Esophagus squamous epithelium (tissue), 5 donors: Measurements from ENCODE around the gene CTIF. TPM values are rescaled to one million over a fixed set of nuclear protein-coding genes. Genes with fewer than 3 reads are reported as not detected.
A peak's percentile ranks its signal among the peaks of the same experiment; 100 is the strongest.

Experiments used
- DNase-seq: peaks from one replicate; lab custom pipeline; 2025; lab: John Stamatoyannopoulos, UW
- H3K27ac ChIP-seq, 4 donors: fragments of 200-600 bp; sonication (generic); one replicate each; pipeline ENCODE4 v1.5.1; 2016 to 2019; ENCODE audit warnings: mild to moderate bottlenecking in 1 of 4
- H3K27me3 ChIP-seq, 4 donors: fragments of 200-600 bp; sonication (generic); 1 replicate in 3 of 4; 2 replicates in 1 of 4; pipeline versions ENCODE4 v1.5.1 to v1.6.0; 2017 to 2021; ENCODE audit warnings: antibody characterized with exemption in 1 of 4
- H3K36me3 ChIP-seq, 3 donors: fragments of 200-600 bp; sonication (generic); one replicate each; pipeline ENCODE4 v1.5.1; 2016 to 2019
- H3K4me1 ChIP-seq, 3 donors: fragments of 200-600 bp; sonication (generic); one replicate each; pipeline ENCODE4 v1.5.1; 2017 to 2019
- H3K4me3 ChIP-seq, 4 donors: fragments of 200-600 bp; sonication (generic); 1 replicate in 3 of 4; 2 replicates in 1 of 4; pipeline ENCODE4 v1.5.1; 2016 to 2019; ENCODE audit warnings: mild to moderate bottlenecking in 2 of 4, moderate library complexity in 1 of 4
- H3K9me3 ChIP-seq, 3 donors: fragments of 200-600 bp; sonication (generic); one replicate each; pipeline ENCODE4 v1.5.1; 2016 to 2019
- CTCF ChIP-seq, 6 experiments: fragments of 450-650 bp in 4 of 6; fragments of 200-600 bp in 2 of 6; sonication (generic) in 2 of 6; IDR thresholded peaks; one replicate each; pipeline ENCODE4 v1.5.1; 2016 to 2019; ENCODE audit warnings: antibody characterized with exemption in 6 of 6, mild to moderate bottlenecking in 4 of 6, moderate library complexity in 4 of 6
- POLR2A ChIP-seq, 4 donors: fragments of 450-650 bp; IDR thresholded peaks; one replicate each; pipeline ENCODE4 v1.6.1; 2017; ENCODE audit warnings: antibody characterized with exemption in 4 of 4, mild to moderate bottlenecking in 4 of 4, moderate library complexity in 3 of 4
- WGBS, 2 donors: methylation state at CpG; one replicate each; pipeline ENCODE4 v1.1.5; 2018; 5-methylcytosine and 5-hydroxymethylcytosine counted together
- intact Hi-C: fragments of 100-400 bp; cut with DNase I; formaldehyde crosslinking; loops from one replicate; pipeline ENCODE4 v1.15.0; 2022
- total RNA-seq, 4 donors: library from RNA; depleted of rRNA; stranded (reverse); fragments of >200 nt; gene quantifications; one replicate each; pipeline ENCODE4 v1.1.0, GENCODE V29; 2016
- donor health status: DM: yes; HTN: yes; CAD: no.

The CTIF gene
- total RNA-seq, 4 donors from 2014 or later = 4.7 to 24.2 (median 10.2) TPM

DNA sequence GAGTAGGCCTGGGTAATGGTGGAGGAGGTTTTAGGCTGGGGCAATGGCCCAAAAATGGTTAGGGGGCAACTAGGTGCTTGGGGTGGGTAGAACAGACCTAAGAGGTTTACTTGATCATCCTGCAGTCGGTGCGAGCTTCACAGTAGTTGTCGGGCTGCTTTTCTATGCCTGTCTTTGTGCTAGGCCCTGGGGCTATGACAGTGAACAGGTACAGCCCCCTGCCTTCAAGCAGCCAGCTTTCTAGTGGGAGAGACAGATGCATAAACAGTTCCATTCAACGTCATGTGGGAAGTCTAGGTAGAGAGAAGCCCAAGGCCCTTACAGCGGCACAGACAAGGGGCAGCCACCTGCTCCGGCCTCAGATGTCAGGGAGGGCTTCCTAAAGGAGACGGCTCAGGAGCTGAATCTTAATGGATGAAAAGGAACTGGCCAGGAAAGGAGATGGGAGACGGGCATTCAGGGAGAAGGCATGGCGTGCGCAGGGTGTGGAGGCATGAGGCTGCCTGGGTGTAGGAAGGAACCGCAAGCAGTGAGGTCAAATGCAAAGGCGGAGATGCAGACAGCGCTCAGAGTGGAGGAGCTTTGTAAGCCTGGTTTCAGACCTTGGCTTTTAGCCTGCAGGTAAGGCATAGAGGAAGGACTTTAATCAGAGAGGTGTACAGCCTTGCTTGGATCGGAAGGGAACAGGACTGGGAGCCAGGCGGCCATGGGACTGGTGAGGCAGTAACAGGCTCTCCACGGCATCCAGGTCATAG is 6.0 kb downstream of the CTIF start:
- H3K27ac ChIP-seq = peak overlapping the region in 3 of 4 donors; percentile 68 to 96 (median 75)
- DNase-seq = no peak
- no peaks in the 10 kb centered on the region for H3K36me3 ChIP-seq
- H3K4me1 ChIP-seq = peaks cover 25 to 91% (median 47%) of the 10 kb centered on the region in 3 donors
- no peak overlapping the region for H3K4me3 ChIP-seq
- no peaks in the 10 kb centered on the region for H3K9me3 ChIP-seq
- H3K27me3 ChIP-seq = no peaks in the 10 kb centered on the region
- intact Hi-C loops = no loop called here
- 91 to 92% methylated on average over 16 of the region's 16 CpGs for WGBS, 2 donors
- TF ChIP-seq POLR2A (IDR thresholded peaks at IDR 0.05) = no peak
- TF ChIP-seq CTCF (IDR thresholded peaks at IDR 0.05) = no peak

- Histone ChIP-seq H3K27me3 (no peaks in the 10 kb centered on the region), H3K4me1 (peaks cover 25 to 82% (median 47%) of the 10 kb centered on the region in 3 donors), H3K9me3 (no peaks in the 10 kb centered on the region), H3K27ac (peak overlapping the region; percentile 13 to 96 (median 72)), H3K4me3 (peak overlapping the region in 1 of 4 donors; percentile 1), H3K36me3 (peaks cover 0 to 2% (median 0%) of the 10 kb centered on the region in 3 donors)
- no peak for TF ChIP-seq POLR2A (IDR thresholded peaks at IDR 0.05)
- no peak for TF ChIP-seq CTCF (IDR thresholded peaks at IDR 0.05)
- intact Hi-C loops = no loop called here
- WGBS, 2 donors = 15 to 22% methylated on average over 10 to 11 of the region's 12 CpGs
- no peak for DNase-seq
Observed at GRCh38 chr18:48545757-48546321, 7.0 kb downstream of the CTIF start.

DNA sequence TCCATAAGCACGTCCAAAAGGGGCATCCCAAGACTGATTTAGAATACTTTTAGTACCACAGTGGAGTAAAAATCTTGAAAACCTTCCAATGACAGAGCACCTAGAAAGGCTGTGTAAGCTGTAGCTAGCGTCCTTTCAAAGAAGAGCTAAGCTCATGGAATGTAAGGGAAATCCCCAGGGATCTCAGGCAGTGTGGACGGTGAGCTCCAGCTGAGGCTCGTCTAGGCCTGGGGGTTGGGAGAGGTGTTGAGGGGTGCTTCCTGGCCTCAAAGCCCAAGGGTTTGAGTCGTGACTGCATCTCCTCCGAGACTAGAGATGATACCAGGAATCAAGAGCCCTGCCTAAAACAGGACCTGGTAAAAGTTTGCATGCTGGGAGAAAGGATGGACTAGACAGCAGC is 7.6 kb downstream of the CTIF start:
- intact Hi-C loops = no loop called here
- Histone ChIP-seq H3K4me3 (no peak overlapping the region), H3K27me3 (no peaks in the 10 kb centered on the region), H3K9me3 (no peaks in the 10 kb centered on the region), H3K4me1 (peaks cover 23 to 76% (median 46%) of the 10 kb centered on the region in 3 donors), H3K36me3 (peaks cover 0 to 7% (median 0%) of the 10 kb centered on the region in 3 donors), H3K27ac (peak overlapping the region; percentile 48 to 96 (median 72))
- WGBS, 2 donors = 27 to 39% methylated on average over 6 of the region's 6 CpGs
- TF ChIP-seq CTCF (IDR thresholded peaks at IDR 0.05) (no peak), POLR2A (IDR thresholded peaks at IDR 0.05) (no peak)
- no peak for DNase-seq

DNA sequence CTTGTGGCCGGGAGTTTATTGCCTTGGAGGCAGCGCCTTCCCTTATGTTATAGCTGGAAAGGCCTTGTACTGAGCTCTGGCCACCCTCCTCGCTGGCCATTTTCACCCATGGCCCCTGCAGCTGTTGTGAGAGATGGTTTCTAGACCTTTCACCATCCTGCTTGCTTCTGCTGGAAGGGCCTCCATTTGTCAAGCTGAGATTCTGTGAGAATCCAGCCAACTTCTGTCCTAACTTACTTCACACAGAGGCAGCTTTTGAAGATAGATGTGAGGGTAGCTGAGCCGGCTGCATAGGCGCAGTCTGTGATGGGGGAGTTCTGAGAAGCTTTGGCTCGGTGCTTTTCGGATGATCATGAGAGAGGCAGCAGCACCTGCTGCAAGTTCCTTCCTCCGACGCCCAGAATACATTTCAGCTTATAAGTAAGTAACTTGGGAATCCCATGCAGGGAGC is 8.7 kb downstream of the CTIF start:
- intact Hi-C loops = no loop called here
- peak overlapping the region; percentile 48 to 96 (median 72) for H3K27ac ChIP-seq
- TF ChIP-seq POLR2A (IDR thresholded peaks at IDR 0.05) = no peak
- no peak for TF ChIP-seq CTCF (IDR thresholded peaks at IDR 0.05)
- H3K36me3 ChIP-seq = peaks cover 0 to 7% (median 0%) of the 10 kb centered on the region in 3 donors
- WGBS, 2 donors = 71 to 91% methylated on average over 7 to 8 of the region's 9 CpGs
- H3K4me1 ChIP-seq = peaks cover 17 to 70% (median 39%) of the 10 kb centered on the region in 3 donors
- H3K27me3 ChIP-seq = no peaks in the 10 kb centered on the region
- H3K4me3 ChIP-seq = no peak overlapping the region
- DNase-seq = no peak
- no peaks in the 10 kb centered on the region for H3K9me3 ChIP-seq
